Medulla oblongata (tissue), 1 donor: Measurements from ENCODE around the gene PRR5L.

Experiments used
- DNase-seq: peaks from one replicate; pipeline ENCODE4 v3.0.0-alpha.2; 2015; ENCODE audit errors: extremely low spot score

Gene PRR5L

GRCh38 chr11:36400766-36401455 is 104.8 kb downstream of the PRR5L start:
- DNase-seq: no peak

- DNase-seq: no peak
These were observed 106.6 kb downstream of the PRR5L start for GRCh38 chr11:36402568-36403170.

GRCh38 chr11:36403661-36404060 is 107.6 kb downstream of the PRR5L start:
- DNase-seq: no peak

- DNase-seq: no peak
These were observed 108.7 kb downstream of the PRR5L start for GRCh38 chr11:36404831-36405230.

- DNase-seq: no peak
These were observed 109.7 kb downstream of the PRR5L start for GRCh38 chr11:36405585-36406367.

GRCh38 chr11:36407356-36407755 is 111.3 kb downstream of the PRR5L start:
- no peak for DNase-seq

- DNase-seq: no peak
These were observed 112.5 kb downstream of the PRR5L start for GRCh38 chr11:36408498-36409136.

- no peak for DNase-seq
These were observed 113.2 kb downstream of the PRR5L start for GRCh38 chr11:36409152-36409816.

GRCh38 chr11:36411202-36411640 is 115.1 kb downstream of the PRR5L start:
- peak; percentile 77 for DNase-seq

GRCh38 chr11:36412781-36413383 is 116.8 kb downstream of the PRR5L start:
- DNase-seq: no peak

- no peak for DNase-seq
These were observed 121.1 kb downstream of the PRR5L start for GRCh38 chr11:36417154-36417553.

- no peak for DNase-seq
These were observed 123.8 kb downstream of the PRR5L start for GRCh38 chr11:36419791-36420424.

- DNase-seq: no peak
These were observed 125.6 kb downstream of the PRR5L start for GRCh38 chr11:36421546-36422155.

- no peak for DNase-seq
These were observed 129.5 kb downstream of the PRR5L start for GRCh38 chr11:36425561-36426081.

- no peak for DNase-seq
These were observed 130.2 kb downstream of the PRR5L start for GRCh38 chr11:36426226-36426848.

GRCh38 chr11:36427079-36427478 is 131.0 kb downstream of the PRR5L start:
- peak; percentile 40 for DNase-seq

- no peak for DNase-seq
These were observed 131.8 kb downstream of the PRR5L start for GRCh38 chr11:36427876-36428275.

- peak; percentile 56 for DNase-seq
These were observed 135.5 kb downstream of the PRR5L start for GRCh38 chr11:36431429-36432092.

GRCh38 chr11:36432093-36432469 is 136.0 kb downstream of the PRR5L start:
- no peak for DNase-seq
